Fibroblast of lung (primary cell): ENCODE results near the gene CELF5. TPM values are rescaled to one million over a fixed set of nuclear protein-coding genes. Genes with fewer than 3 reads are reported as not detected.

Experiments
- DNase-seq, 2 donors: peaks; one replicate each; pipeline versions ENCODE4 v3.0.0 to v3.0.0-alpha.2; 2010; ENCODE audit warnings: low read depth in 2 of 2
- H2AFZ ChIP-seq: 2 replicates; pipeline ENCODE4 v1.5.1; 2012; ENCODE audit warnings: low read length, control low read depth, inconsistent platforms
- H3K27ac ChIP-seq: 2 replicates; pipeline ENCODE4 v1.5.1; 2011; ENCODE audit warnings: low read length, control low read depth; ENCODE audit not compliant: insufficient read depth
- H3K27me3 ChIP-seq: 2 replicates; pipeline ENCODE4 v1.5.1; 2011; ENCODE audit warnings: mild to moderate bottlenecking, low read length; ENCODE audit not compliant: control insufficient read depth, insufficient read depth
- H3K36me3 ChIP-seq: 2 replicates; pipeline ENCODE4 v1.5.1; 2011; ENCODE audit warnings: low read length; ENCODE audit not compliant: control insufficient read depth, insufficient read depth
- H3K4me1 ChIP-seq: 2 replicates; pipeline ENCODE4 v1.5.1; 2011; ENCODE audit warnings: low read length; ENCODE audit not compliant: control insufficient read depth, insufficient read depth; ENCODE audit errors: extremely low read depth
- H3K4me2 ChIP-seq: 2 replicates; pipeline ENCODE4 v1.5.1; 2011; ENCODE audit warnings: low read length, control low read depth; ENCODE audit not compliant: insufficient read depth; ENCODE audit errors: extremely low read depth
- H3K4me3 ChIP-seq, 4 experiments: fragments of 200-600 bp in 1 of 4; sonication (generic) in 1 of 4; replicated peaks in 1 of 4; 2 replicates each; pipeline ENCODE4 v1.5.1; 2011 to 2016; ENCODE audit warnings: low read length in 4 of 4, low read depth in 3 of 4, mild to moderate bottlenecking in 3 of 4, control low read depth in 2 of 4, inconsistent platforms in 1 of 4, mixed read lengths in 1 of 4; ENCODE audit not compliant: insufficient read depth in 1 of 4; ENCODE audit errors: control extremely low read depth in 1 of 4
- H3K79me2 ChIP-seq: 2 replicates; pipeline ENCODE4 v1.5.1; 2012; ENCODE audit warnings: mild to moderate bottlenecking, low read length, inconsistent platforms; ENCODE audit not compliant: control insufficient read depth, insufficient read depth
- H3K9ac ChIP-seq: 2 replicates; pipeline ENCODE4 v1.5.1; 2011; ENCODE audit warnings: mild to moderate bottlenecking, low read length, control low read depth; ENCODE audit not compliant: insufficient read depth
- H3K9me3 ChIP-seq: 2 replicates; pipeline ENCODE4 v1.5.1; 2012; ENCODE audit warnings: low read depth, low read length; ENCODE audit not compliant: control insufficient read depth, insufficient read depth
- H4K20me1 ChIP-seq: 2 replicates; pipeline ENCODE4 v1.5.1; 2011; ENCODE audit warnings: low read length; ENCODE audit not compliant: control insufficient read depth, insufficient read depth; ENCODE audit errors: extremely low read depth
- EZH2 ChIP-seq: IDR thresholded peaks from 2 replicates; pipeline ENCODE4 v1.5.1; 2012; ENCODE audit warnings: low read length, control low read depth, mild to moderate bottlenecking; ENCODE audit errors: missing control alignments
- polyA plus RNA-seq, 2 donors: library from polyadenylated mRNA; depleted of rRNA in 1 of 2; stranded (reverse) in 1 of 2; unstranded in 1 of 2; fragments of >200 nt; gene quantifications; 2 replicates each; pipeline ENCODE4 v1.2.1, GENCODE V29; 2011 to 2012; ENCODE audit warnings: missing spikeins in 1 of 2
- total RNA-seq: library from RNA; depleted of rRNA; stranded (reverse); fragments of >200 nt; gene quantifications from 2 replicates; pipeline ENCODE4 v1.2.1, GENCODE V29; 2014
- TF ChIP-seq, protein P1 (sequence below), 2 donors: IDR thresholded peaks in 1 of 2; conservative IDR thresholded peaks in 1 of 2; 1 replicate in 1 of 2; 2 replicates in 1 of 2; pipeline ENCODE4 v1.5.1; 2011 to 2012; ENCODE audit warnings: low read length in 2 of 2, control low read depth in 1 of 2, inconsistent platforms in 1 of 2, low read depth in 1 of 2, mild to moderate bottlenecking in 1 of 2

Gene CELF5
- total and polyA plus RNA-seq, 2 donors (not counting 1 experiment from before 2014, with no cell fraction given), result under 0.01 TPM; not detected in 1

DNA sequence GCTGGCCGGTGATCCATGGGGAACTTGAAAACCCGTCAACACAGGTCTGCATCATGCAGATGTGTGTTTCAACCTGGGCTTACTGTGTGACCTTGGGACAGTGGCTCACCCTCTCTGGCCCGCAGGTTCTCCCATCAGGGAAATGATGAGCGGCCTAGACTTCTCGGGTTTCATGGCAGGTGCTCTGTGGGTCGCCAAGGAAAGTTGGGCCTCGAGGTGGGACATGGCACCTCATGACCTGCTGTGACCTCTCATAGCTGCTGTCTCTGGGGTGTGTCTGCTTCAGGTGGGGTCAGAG, 91.2 kb downstream of the CELF5 start:
- TF ChIP-seq EZH2, result no peak
- TF ChIP-seq, protein P1, sequence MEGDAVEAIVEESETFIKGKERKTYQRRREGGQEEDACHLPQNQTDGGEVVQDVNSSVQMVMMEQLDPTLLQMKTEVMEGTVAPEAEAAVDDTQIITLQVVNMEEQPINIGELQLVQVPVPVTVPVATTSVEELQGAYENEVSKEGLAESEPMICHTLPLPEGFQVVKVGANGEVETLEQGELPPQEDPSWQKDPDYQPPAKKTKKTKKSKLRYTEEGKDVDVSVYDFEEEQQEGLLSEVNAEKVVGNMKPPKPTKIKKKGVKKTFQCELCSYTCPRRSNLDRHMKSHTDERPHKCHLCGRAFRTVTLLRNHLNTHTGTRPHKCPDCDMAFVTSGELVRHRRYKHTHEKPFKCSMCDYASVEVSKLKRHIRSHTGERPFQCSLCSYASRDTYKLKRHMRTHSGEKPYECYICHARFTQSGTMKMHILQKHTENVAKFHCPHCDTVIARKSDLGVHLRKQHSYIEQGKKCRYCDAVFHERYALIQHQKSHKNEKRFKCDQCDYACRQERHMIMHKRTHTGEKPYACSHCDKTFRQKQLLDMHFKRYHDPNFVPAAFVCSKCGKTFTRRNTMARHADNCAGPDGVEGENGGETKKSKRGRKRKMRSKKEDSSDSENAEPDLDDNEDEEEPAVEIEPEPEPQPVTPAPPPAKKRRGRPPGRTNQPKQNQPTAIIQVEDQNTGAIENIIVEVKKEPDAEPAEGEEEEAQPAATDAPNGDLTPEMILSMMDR (conservative IDR thresholded peaks at IDR 0.05 in 1 of 2, IDR thresholded peaks at IDR 0.05 in 1 of 2; ENCODE audit: low read depth in 1 of 2, low read length in 2 of 2), result no peak
- no peaks in the 10 kb centered on the region for H3K36me3 ChIP-seq
- no peak overlapping the region for H3K4me2 ChIP-seq
- no peaks in the 10 kb centered on the region for H3K4me1 ChIP-seq
- H3K9ac ChIP-seq, result no peak overlapping the region
- DNase-seq, result no peak
- peaks cover 3% of the 10 kb centered on the region for H3K27me3 ChIP-seq
- H4K20me1 ChIP-seq, result no peaks in the 10 kb centered on the region
- H3K4me3 ChIP-seq, result no peak overlapping the region
- no peaks in the 10 kb centered on the region for H3K9me3 ChIP-seq
- no peaks in the 10 kb centered on the region for H3K79me2 ChIP-seq
- no peak overlapping the region for H3K27ac ChIP-seq
- no peak overlapping the region for H2AFZ ChIP-seq

DNA sequence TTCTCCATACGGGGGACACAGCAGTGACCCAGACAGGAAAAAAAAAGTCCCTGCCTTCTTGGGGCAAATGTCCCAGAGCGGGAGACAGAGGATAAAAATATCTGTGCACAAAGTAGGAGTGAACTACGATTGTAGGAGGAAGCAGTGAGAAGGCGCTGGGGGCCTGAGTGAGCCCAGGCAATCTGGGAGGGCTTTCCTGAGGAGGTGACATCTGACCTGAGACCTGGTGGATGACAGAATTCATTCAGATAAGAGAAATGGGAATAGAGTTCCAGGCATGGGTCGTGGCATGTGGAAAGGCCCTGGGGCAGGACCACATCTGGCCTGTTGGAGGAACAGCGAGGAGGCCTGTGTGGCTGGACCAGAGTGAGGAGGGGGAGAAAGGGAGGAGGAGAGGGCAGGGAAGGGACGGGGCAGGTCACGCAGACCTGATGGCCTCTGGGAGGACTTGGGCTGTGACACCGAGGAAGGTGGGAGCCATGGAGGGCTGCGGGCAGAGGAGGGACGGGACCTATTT, 91.7 kb downstream of the CELF5 start:
- TF ChIP-seq, protein P1 (conservative IDR thresholded peaks at IDR 0.05 in 1 of 2, IDR thresholded peaks at IDR 0.05 in 1 of 2; ENCODE audit: low read depth in 1 of 2, low read length in 2 of 2), result no peak
- no peak for TF ChIP-seq EZH2
- Histone ChIP-seq H3K27ac (no peak overlapping the region), H3K9ac (no peak overlapping the region), H3K27me3 (peaks cover 3% of the 10 kb centered on the region), H3K4me2 (no peak overlapping the region), H3K79me2 (no peaks in the 10 kb centered on the region), H4K20me1 (no peaks in the 10 kb centered on the region), H3K9me3 (no peaks in the 10 kb centered on the region), H3K4me3 (no peak overlapping the region), H3K4me1 (no peaks in the 10 kb centered on the region), H3K36me3 (no peaks in the 10 kb centered on the region), H2AFZ (no peak overlapping the region)
- no peak for DNase-seq

- Histone ChIP-seq H3K36me3 (no peaks in the 10 kb centered on the region), H3K79me2 (no peaks in the 10 kb centered on the region), H3K27ac (no peak overlapping the region), H2AFZ (no peak overlapping the region), H3K9ac (no peak overlapping the region), H3K4me1 (no peaks in the 10 kb centered on the region), H3K4me2 (no peak overlapping the region), H3K4me3 (no peak overlapping the region), H3K9me3 (no peaks in the 10 kb centered on the region), H4K20me1 (no peaks in the 10 kb centered on the region), H3K27me3 (peaks cover 3% of the 10 kb centered on the region)
- no peak for DNase-seq
- TF ChIP-seq EZH2, result no peak
- TF ChIP-seq, protein P1 (conservative IDR thresholded peaks at IDR 0.05 in 1 of 2, IDR thresholded peaks at IDR 0.05 in 1 of 2; ENCODE audit: low read depth in 1 of 2, low read length in 2 of 2), result no peak
Observed at GRCh38 chr19:3316659-3317207, 92.3 kb downstream of the CELF5 start.
